Measurements from ENCODE around the gene UBAC1. TPM values are rescaled to one million over a fixed set of nuclear protein-coding genes. Genes with fewer than 3 reads are reported as not detected.

The UBAC1 gene
- total RNA-seq, 1 donor from 2014 or later: 51.9 TPM

DNA sequence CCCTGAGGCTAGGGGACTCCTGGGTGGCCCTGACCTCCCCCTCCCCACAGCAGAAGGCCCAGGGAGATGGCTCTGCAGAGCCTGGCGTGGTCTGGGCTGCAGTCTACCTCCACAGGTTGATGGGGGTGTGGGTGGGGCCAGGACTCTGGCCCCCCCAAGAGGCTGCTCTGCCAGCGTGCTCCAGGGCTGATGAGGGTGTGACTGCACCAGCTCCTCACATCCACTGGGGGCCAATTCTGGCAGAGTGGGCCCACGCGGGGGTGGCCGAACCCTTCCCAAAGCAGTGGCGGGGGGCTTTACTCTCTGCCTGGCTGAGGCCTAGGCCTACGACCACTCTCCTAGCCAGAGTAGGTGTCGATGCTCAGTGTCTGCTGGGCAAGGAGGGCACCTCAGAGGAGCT, 28.0 kb upstream of the UBAC1 start:
- DNase-seq (ENCODE audit: low read depth, low spot score): no peak
- Mint-ChIP-seq H3K27ac (ENCODE audit: unreplicated experiment) (no peak overlapping the region), H3K9me3 (no peaks in the 10 kb centered on the region), H3K4me3 (no peak overlapping the region), H3K36me3 (ENCODE audit: low read depth) (no peaks in the 10 kb centered on the region), H3K27me3 (ENCODE audit: low read depth) (no peaks in the 10 kb centered on the region), H3K4me1 (peaks cover 9% of the 10 kb centered on the region)
- TF ChIP-seq, protein P1, sequence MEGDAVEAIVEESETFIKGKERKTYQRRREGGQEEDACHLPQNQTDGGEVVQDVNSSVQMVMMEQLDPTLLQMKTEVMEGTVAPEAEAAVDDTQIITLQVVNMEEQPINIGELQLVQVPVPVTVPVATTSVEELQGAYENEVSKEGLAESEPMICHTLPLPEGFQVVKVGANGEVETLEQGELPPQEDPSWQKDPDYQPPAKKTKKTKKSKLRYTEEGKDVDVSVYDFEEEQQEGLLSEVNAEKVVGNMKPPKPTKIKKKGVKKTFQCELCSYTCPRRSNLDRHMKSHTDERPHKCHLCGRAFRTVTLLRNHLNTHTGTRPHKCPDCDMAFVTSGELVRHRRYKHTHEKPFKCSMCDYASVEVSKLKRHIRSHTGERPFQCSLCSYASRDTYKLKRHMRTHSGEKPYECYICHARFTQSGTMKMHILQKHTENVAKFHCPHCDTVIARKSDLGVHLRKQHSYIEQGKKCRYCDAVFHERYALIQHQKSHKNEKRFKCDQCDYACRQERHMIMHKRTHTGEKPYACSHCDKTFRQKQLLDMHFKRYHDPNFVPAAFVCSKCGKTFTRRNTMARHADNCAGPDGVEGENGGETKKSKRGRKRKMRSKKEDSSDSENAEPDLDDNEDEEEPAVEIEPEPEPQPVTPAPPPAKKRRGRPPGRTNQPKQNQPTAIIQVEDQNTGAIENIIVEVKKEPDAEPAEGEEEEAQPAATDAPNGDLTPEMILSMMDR (conservative IDR thresholded peaks at IDR 0.05): no peak

DNA sequence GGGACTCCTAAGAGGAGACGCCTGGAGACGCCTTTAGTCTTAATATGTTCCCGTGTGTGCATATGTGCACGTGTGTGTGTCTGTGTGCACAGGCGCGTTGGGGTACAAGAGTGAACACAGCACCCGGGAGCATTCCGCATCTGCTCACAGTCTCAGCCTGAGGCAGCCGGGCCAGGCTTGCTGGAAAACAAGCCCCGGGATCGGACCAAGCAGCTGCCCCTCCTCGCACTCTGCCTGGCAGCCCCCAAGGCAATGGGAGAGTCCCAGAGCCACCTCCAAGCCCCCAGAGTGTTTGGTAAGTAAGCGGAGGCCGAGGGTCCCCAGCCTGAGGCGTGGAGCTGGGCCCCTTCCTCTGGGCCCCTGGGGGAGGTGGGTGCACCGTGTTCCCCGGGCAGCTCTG, 27.3 kb upstream of the UBAC1 start:
- Mint-ChIP-seq H3K27me3 (ENCODE audit: low read depth) (no peaks in the 10 kb centered on the region), H3K9me3 (no peaks in the 10 kb centered on the region), H3K36me3 (ENCODE audit: low read depth) (no peaks in the 10 kb centered on the region), H3K4me3 (no peak overlapping the region), H3K4me1 (peaks cover 5% of the 10 kb centered on the region), H3K27ac (ENCODE audit: unreplicated experiment) (no peak overlapping the region)
- DNase-seq (ENCODE audit: low read depth, low spot score): no peak
- TF ChIP-seq, protein P1 (conservative IDR thresholded peaks at IDR 0.05): no peak

DNA sequence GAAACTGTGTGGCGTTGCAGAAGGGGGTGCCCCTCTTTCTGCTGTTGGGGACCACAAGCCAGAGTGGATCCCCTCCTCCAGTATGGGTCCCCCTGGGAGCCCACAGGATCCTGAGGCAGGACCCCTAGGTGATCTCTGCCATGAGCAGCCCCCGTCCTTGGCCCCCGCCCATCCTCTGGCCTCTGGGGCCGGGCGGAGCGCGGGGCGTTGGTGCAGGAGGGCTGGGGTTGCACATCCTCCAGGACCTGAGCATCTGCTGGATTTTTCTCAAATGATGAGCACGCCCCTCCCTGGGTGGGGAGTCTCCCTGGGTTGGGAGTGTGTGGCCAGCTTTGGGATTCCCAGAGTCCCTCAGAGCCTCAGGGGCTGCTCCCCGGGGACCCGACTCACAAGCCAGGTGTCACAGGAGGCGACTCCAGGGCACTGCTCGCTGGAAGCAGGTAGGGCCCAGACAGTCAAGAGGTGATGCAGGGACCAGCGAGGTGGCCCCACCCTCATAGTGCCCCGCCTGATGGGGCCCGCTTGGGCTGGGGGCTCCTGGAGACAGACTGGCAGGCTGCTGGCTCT, 26.7 kb upstream of the UBAC1 start:
- DNase-seq (ENCODE audit: low read depth, low spot score): no peak
- TF ChIP-seq, protein P1 (conservative IDR thresholded peaks at IDR 0.05): no peak
- Mint-ChIP-seq H3K27ac (ENCODE audit: unreplicated experiment) (no peak overlapping the region), H3K9me3 (no peaks in the 10 kb centered on the region), H3K4me1 (peaks cover 4% of the 10 kb centered on the region), H3K4me3 (no peak overlapping the region), H3K27me3 (ENCODE audit: low read depth) (no peaks in the 10 kb centered on the region), H3K36me3 (ENCODE audit: low read depth) (no peaks in the 10 kb centered on the region)

DNA sequence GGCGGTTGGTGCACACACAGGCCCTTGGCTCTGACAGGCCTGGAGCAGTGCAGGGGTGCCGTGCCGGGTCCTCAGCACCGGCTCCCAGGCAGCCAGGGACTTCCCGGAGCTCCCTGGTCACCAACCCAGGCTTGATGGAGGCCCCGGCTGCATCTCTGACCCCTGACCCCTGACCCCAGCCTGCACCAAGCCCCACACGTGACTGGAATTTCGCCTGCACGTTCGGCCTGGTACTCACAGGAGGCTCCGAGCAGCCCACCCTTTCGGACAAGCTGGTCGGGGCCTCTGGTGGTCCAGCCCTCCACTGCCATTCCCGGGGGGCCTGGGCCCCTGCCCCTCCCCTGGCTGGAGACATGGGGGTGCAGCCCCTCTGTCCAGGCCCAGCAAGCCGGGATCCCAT, 25.4 kb upstream of the UBAC1 start:
- H3K9me3 Mint-ChIP-seq: no peaks in the 10 kb centered on the region
- no peak overlapping the region for H3K4me3 Mint-ChIP-seq
- H3K36me3 Mint-ChIP-seq (ENCODE audit: low read depth): no peaks in the 10 kb centered on the region
- no peak for DNase-seq (ENCODE audit: low read depth, low spot score)
- H3K4me1 Mint-ChIP-seq: peaks cover under 1% of the 10 kb centered on the region
- TF ChIP-seq, protein P1 (conservative IDR thresholded peaks at IDR 0.05): no peak
- no peak overlapping the region for H3K27ac Mint-ChIP-seq (ENCODE audit: unreplicated experiment)
- no peaks in the 10 kb centered on the region for H3K27me3 Mint-ChIP-seq (ENCODE audit: low read depth)

DNA sequence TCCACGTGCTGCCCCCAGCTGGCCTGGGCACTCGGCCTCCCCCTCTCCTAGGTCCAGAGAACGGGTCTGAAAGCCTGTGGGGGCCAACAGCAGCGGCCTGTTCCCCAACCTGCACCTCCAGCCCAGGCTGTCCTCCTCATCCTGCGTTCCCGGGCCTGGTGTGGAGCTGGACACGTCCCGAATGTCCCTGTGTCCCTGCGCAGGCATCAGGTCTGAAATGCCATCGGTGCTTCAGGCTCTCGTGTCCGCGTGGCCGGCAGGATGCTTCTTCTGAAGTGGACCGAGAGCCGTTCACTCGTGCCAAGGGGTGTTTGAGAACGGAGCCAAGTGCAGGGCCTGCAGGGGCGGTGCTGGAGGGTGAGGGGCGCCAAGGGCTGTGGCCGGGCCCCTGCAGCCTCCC, 24.7 kb upstream of the UBAC1 start:
- no peak for DNase-seq (ENCODE audit: low read depth, low spot score)
- no peaks in the 10 kb centered on the region for H3K36me3 Mint-ChIP-seq (ENCODE audit: low read depth)
- no peak overlapping the region for H3K4me3 Mint-ChIP-seq
- H3K4me1 Mint-ChIP-seq: no peaks in the 10 kb centered on the region
- no peak overlapping the region for H3K27ac Mint-ChIP-seq (ENCODE audit: unreplicated experiment)
- TF ChIP-seq, protein P1 (conservative IDR thresholded peaks at IDR 0.05): no peak
- no peaks in the 10 kb centered on the region for H3K27me3 Mint-ChIP-seq (ENCODE audit: low read depth)
- H3K9me3 Mint-ChIP-seq: no peaks in the 10 kb centered on the region

DNA sequence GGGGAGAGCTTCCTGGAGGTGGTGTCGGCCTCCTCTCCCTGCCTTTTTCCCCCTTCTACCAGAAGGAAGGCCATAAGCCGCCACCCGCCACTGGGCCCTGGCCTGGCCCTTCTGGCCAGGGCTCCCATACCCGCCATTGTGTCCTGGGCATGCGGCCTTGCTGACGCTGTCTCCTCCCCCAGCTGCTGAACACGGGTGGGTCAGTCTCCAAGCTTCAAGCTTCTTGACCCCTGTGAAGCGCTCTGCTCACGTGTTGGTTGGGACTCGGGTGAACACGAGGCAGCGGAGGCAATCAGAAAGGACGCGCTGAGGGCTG, 24.2 kb upstream of the UBAC1 start:
- no peak overlapping the region for H3K27ac Mint-ChIP-seq (ENCODE audit: unreplicated experiment)
- no peaks in the 10 kb centered on the region for H3K27me3 Mint-ChIP-seq (ENCODE audit: low read depth)
- no peaks in the 10 kb centered on the region for H3K36me3 Mint-ChIP-seq (ENCODE audit: low read depth)
- H3K4me1 Mint-ChIP-seq: no peaks in the 10 kb centered on the region
- H3K9me3 Mint-ChIP-seq: no peaks in the 10 kb centered on the region
- DNase-seq (ENCODE audit: low read depth, low spot score): no peak
- H3K4me3 Mint-ChIP-seq: no peak overlapping the region
- TF ChIP-seq, protein P1 (conservative IDR thresholded peaks at IDR 0.05): no peak

Data from neural crest cell (in vitro differentiated cells).